HG02981 (cell line): ENCODE results near the gene RARB.

Source experiments
- ATAC-seq: cut with Tn5 transposase; IDR thresholded peaks from one replicate; pipeline ENCODE4 v1.9.1; 2021; ENCODE audit warnings: mild to moderate bottlenecking, moderate library complexity; ENCODE audit not compliant: unreplicated experiment

The RARB gene

GRCh38 chr3:25421747-25422146, 6.3 kb upstream of the RARB start:
- no peak for ATAC-seq

- ATAC-seq, result no peak
Measured at GRCh38 chr3:25423780-25424588, 4.1 kb upstream of the RARB start.

- ATAC-seq, result no peak
Measured at GRCh38 chr3:25424614-25425013, 3.4 kb upstream of the RARB start.

- ATAC-seq, result no peak
Measured at GRCh38 chr3:25426408-25426807, 1.7 kb upstream of the RARB start.

- no peak for ATAC-seq
Measured at GRCh38 chr3:25427155-25427554, 908 bp upstream of the RARB start.

- no peak for ATAC-seq
Measured at GRCh38 chr3:25427563-25427941, 511 bp upstream of the RARB start.

GRCh38 chr3:25428789-25429335, 799 bp downstream of the RARB start:
- no peak for ATAC-seq

GRCh38 chr3:25429361-25430286, 1.6 kb downstream of the RARB start:
- no peak for ATAC-seq

- no peak for ATAC-seq
Measured at GRCh38 chr3:25430287-25430934, 2.3 kb downstream of the RARB start.

- ATAC-seq, result no peak
Measured at GRCh38 chr3:25430935-25431770, 3.1 kb downstream of the RARB start.

- no peak for ATAC-seq
Measured at GRCh38 chr3:25432176-25432720, 4.2 kb downstream of the RARB start.

- ATAC-seq, result no peak
Measured at GRCh38 chr3:25433106-25433505, 5.0 kb downstream of the RARB start.

- no peak for ATAC-seq
Measured at GRCh38 chr3:25433868-25434267, 5.8 kb downstream of the RARB start.

- no peak for ATAC-seq
Measured at GRCh38 chr3:25437953-25438352, 9.9 kb downstream of the RARB start.

- no peak for ATAC-seq
Measured at GRCh38 chr3:25438791-25439555, 10.9 kb downstream of the RARB start.

- ATAC-seq, result no peak
Measured at GRCh38 chr3:25441234-25441856, 13.3 kb downstream of the RARB start.

- ATAC-seq, result no peak
Measured at GRCh38 chr3:25442486-25442885, 14.4 kb downstream of the RARB start.

- ATAC-seq, result no peak
Measured at GRCh38 chr3:25444273-25444672, 16.2 kb downstream of the RARB start.

- ATAC-seq, result no peak
Measured at GRCh38 chr3:25445731-25446130, 17.7 kb downstream of the RARB start.
